HepG2 (cell line): ENCODE data around the gene LIPC. TPM values are rescaled to one million over a fixed set of nuclear protein-coding genes. Genes with fewer than 3 reads are reported as not detected.

ENCODE experiments used
- ATAC-seq: fragments of 200-7000 bp; cut with Tn5 transposase; 3 replicates; pipeline ENCODE4 v1.9.1; 2020; ENCODE audit warnings: mild to moderate bottlenecking, moderate library complexity
- BruUV-seq: library from RNA; stranded (reverse); fragments of 400-500 nt; replicated peaks from 2 replicates; lab custom pipeline; 2021; lab: Mats Ljungman, UMichigan
- CTCF ChIA-PET: fragments of 300-600 bp; formaldehyde crosslinking; extraction: SDS; loops from one replicate; lab custom pipeline; 2021; ENCODE audit warnings: low total read pairs, inconsistent platforms, low intra/inter-chr PET ratio; lab: Yijun Ruan, JAX
- POLR2A ChIA-PET: fragments of 350-600 bp; sonication (Branson Sonifier 250); formaldehyde crosslinking; loops from one replicate; lab custom pipeline; 2020; ENCODE audit warnings: antibody characterized with exemption, inconsistent platforms; lab: Yijun Ruan, JAX
- DNase-seq: peaks from one replicate; pipeline ENCODE4 v3.0.0-alpha.2; 2015; ENCODE audit warnings: low spot score
- FAIRE-seq: peaks from 3 replicates; lab custom pipeline; 2011; peaks lifted over from hg19 to GRCh38; lab: Jason Lieb, UNC
- H2AFZ ChIP-seq: one replicate; pipeline ENCODE4 v1.6.1; 2011; ENCODE audit warnings: low read length, inconsistent platforms
- H3K27ac ChIP-seq: fragments of 300-600 bp; 3 replicates; pipeline ENCODE4 v1.8.0; 2011; ENCODE audit warnings: mixed run types, mild to moderate bottlenecking, mixed read lengths, low read length, inconsistent platforms; ENCODE audit not compliant: insufficient read depth; ENCODE audit errors: extremely low read length
- H3K27me3 ChIP-seq, 2 experiments: fragments of 200-600 bp in 1 of 2; 2 replicates in 1 of 2; 3 replicates in 1 of 2; pipeline versions ENCODE4 v1.6.0 to v1.8.0; 2011; ENCODE audit warnings: low read length in 2 of 2, mild to moderate bottlenecking in 2 of 2, moderate library complexity in 2 of 2, inconsistent platforms in 1 of 2; ENCODE audit not compliant: insufficient read depth in 2 of 2, control insufficient read depth in 1 of 2
- H3K36me3 ChIP-seq, 2 experiments: fragments of 200-600 bp in 1 of 2; replicated peaks in 1 of 2; 2 replicates in 1 of 2; 3 replicates in 1 of 2; pipeline versions ENCODE4 v1.5.1 to v1.8.0; 2011; ENCODE audit warnings: low read length in 2 of 2, inconsistent platforms in 1 of 2; ENCODE audit not compliant: insufficient read depth in 2 of 2, control insufficient read depth in 1 of 2
- H3K4me1 ChIP-seq: 2 replicates; pipeline ENCODE4 v1.5.1; 2012; ENCODE audit warnings: low read length, inconsistent platforms; ENCODE audit not compliant: insufficient read depth
- H3K4me2 ChIP-seq: 2 replicates; pipeline ENCODE4 v1.6.0; 2011; ENCODE audit warnings: low read depth, low read length, inconsistent platforms
- H3K4me3 ChIP-seq, 3 experiments: fragments of 200-600 bp in 1 of 3; sonication (generic), shearing (Covaris generic) in 1 of 3; replicated peaks in 1 of 3; 2 replicates each; pipeline ENCODE4 v1.5.1; 2011 to 2016; ENCODE audit warnings: low read length in 3 of 3, inconsistent platforms in 2 of 3, low read depth in 2 of 3, mild to moderate bottlenecking in 2 of 3, control low read depth in 1 of 3, mixed read lengths in 1 of 3; ENCODE audit not compliant: insufficient read depth in 1 of 3
- H3K79me2 ChIP-seq: one replicate; pipeline ENCODE4 v1.6.1; 2011; ENCODE audit warnings: low read length, inconsistent platforms; ENCODE audit not compliant: insufficient read depth
- H3K9ac ChIP-seq: 2 replicates; pipeline ENCODE4 v1.6.0; 2011; ENCODE audit warnings: mild to moderate bottlenecking, low read depth, low read length, inconsistent platforms; ENCODE audit not compliant: insufficient read depth
- H3K9me3 ChIP-seq: 2 replicates; pipeline ENCODE4 v1.5.1; 2012; ENCODE audit warnings: mild to moderate bottlenecking, low read length
- H4K20me1 ChIP-seq: 2 replicates; pipeline ENCODE4 v1.6.0; 2011; ENCODE audit warnings: inconsistent platforms, mild to moderate bottlenecking, low read length, moderate library complexity; ENCODE audit not compliant: insufficient read depth
- CHD2 ChIP-seq: IDR thresholded peaks from 2 replicates; pipeline ENCODE4 v1.6.1; 2011; ENCODE audit warnings: low read depth, low read length, improper control_type of control experiment
- POLR2AphosphoS2 ChIP-seq: IDR thresholded peaks from 2 replicates; pipeline ENCODE4 v1.6.1; 2011; ENCODE audit warnings: low read depth, low read length, improper control_type of control experiment
- SALL2 ChIP-seq: sonication (generic); formaldehyde crosslinking; IDR thresholded peaks from 2 replicates; pipeline ENCODE4 v1.8.1; 2023; ENCODE audit warnings: mild to moderate bottlenecking, missing genetic modification reagents, inconsistent platforms
- SKIL ChIP-seq: sonication (generic); formaldehyde crosslinking; IDR thresholded peaks from 2 replicates; pipeline ENCODE4 v1.8.0; 2022; ENCODE audit warnings: missing genetic modification reagents, mild to moderate bottlenecking, moderate library complexity, borderline replicate concordance
- SNAPC4 ChIP-seq: sonication (generic); formaldehyde crosslinking; IDR thresholded peaks from 2 replicates; pipeline ENCODE4 v1.4.0; 2020; ENCODE audit warnings: mild to moderate bottlenecking, missing genetic modification reagents
- TEAD3 ChIP-seq: optimal IDR thresholded peaks from 2 replicates; pipeline ENCODE3; 2016; ENCODE audit warnings: borderline replicate concordance
- ZNF224 ChIP-seq: sonication (generic); formaldehyde crosslinking; IDR thresholded peaks from 2 replicates; pipeline ENCODE4 v1.5.0; 2020; ENCODE audit warnings: mild to moderate bottlenecking, missing genetic modification reagents
- ZNF263 ChIP-seq: sonication (generic); formaldehyde crosslinking; IDR thresholded peaks from 2 replicates; pipeline ENCODE4 v1.4.0; 2020; ENCODE audit warnings: missing genetic modification reagents
- ZNF552 ChIP-seq: sonication (generic); formaldehyde crosslinking; IDR thresholded peaks from 2 replicates; pipeline ENCODE4 v1.9.0; 2022; ENCODE audit warnings: missing genetic modification reagents, mild to moderate bottlenecking, borderline replicate concordance
- WGBS: methylation state at CpG from one replicate; pipeline ENCODE4 v1.1.6; 2017; ENCODE audit warnings: low lambda C conversion rate; 5-methylcytosine and 5-hydroxymethylcytosine counted together
- in situ Hi-C: cut with HindIII; loops from 2 replicates; pipeline ENCODE4 v1.10.0; 2017; ENCODE audit warnings: low pct_unique_long_range_greater_than_20kb; ENCODE audit not compliant: extremely low pct_ligation_motif_present
- intact Hi-C: fragments of 100-400 bp; cut with micrococcal nuclease; formaldehyde crosslinking; loops from one replicate; pipeline ENCODE4 v1.10.0; 2022; ENCODE audit not compliant: unreplicated experiment
- polyA plus RNA-seq, 8 experiments: library from polyadenylated mRNA; depleted of rRNA in 3 of 8; stranded (reverse) in 7 of 8; unstranded in 1 of 8; fragments of >200 nt; fragmentation: Illumina TruSeq in 4 of 8; extraction: Trizol in 4 of 8; gene quantifications; 2 replicates each; pipeline versions ENCODE4 v1.2.1 to v1.2.3, GENCODE V29; 2011 to 2016; ENCODE audit warnings: low read depth in 4 of 8, missing spikeins in 1 of 8, mixed read lengths in 1 of 8; ENCODE audit not compliant: insufficient read depth in 1 of 8
- total RNA-seq, 5 experiments: library from RNA; depleted of rRNA; stranded (reverse); fragments of >200 nt; fragmentation: Illumina TruSeq; extraction: Trizol; gene quantifications; 2 replicates each; pipeline ENCODE4 v1.2.3, GENCODE V29; 2016; ENCODE audit warnings: low read depth in 1 of 5
- TF ChIP-seq, protein P1 (sequence below): sonication (generic); formaldehyde crosslinking; IDR thresholded peaks from 2 replicates; pipeline ENCODE4 v1.5.1; 2020; ENCODE audit warnings: missing genetic modification reagents, mild to moderate bottlenecking, borderline replicate concordance
- TF ChIP-seq, protein P2 (sequence below), 2 experiments: sonication (generic) in 1 of 2; formaldehyde crosslinking in 1 of 2; IDR thresholded peaks; 2 replicates each; pipeline versions ENCODE4 v1.4.0 to v1.6.1; 2016 to 2020; ENCODE audit warnings: borderline replicate concordance in 1 of 2, low read depth in 1 of 2, mild to moderate bottlenecking in 1 of 2, missing genetic modification reagents in 1 of 2

Gene LIPC
- total and polyA plus RNA-seq, 2 of the 13 experiments (the other 11 are each of a cell fraction or from before 2014, with no cell fraction given): 26.0 to 38.0 TPM

GRCh38 chr15:58606577-58607080 lies 174.8 kb downstream of the LIPC start:
- WGBS: 90% methylated on average over 4 of the region's 4 CpGs
- Histone ChIP-seq H3K4me3 (no peak overlapping the region), H3K9ac (no peak overlapping the region), H3K9me3 (no peaks in the 10 kb centered on the region), H4K20me1 (no peaks in the 10 kb centered on the region), H3K4me1 (peaks cover 16% of the 10 kb centered on the region), H3K36me3 (peaks cover 4 to 39% of the 10 kb centered on the region in 2 experiments; a peak in 4 of 5 replicates), H3K27ac (no peak overlapping the region), H3K4me2 (no peak overlapping the region), H3K79me2 (no peaks in the 10 kb centered on the region), H2AFZ (no peak overlapping the region), H3K27me3 (no peaks in the 10 kb centered on the region)
- in situ Hi-C loops (no loop called here), intact Hi-C loops (no loop called here)
- no TSS peak for BruUV-seq
- ATAC-seq: no peak
- FAIRE-seq: no peak
- DNase-seq: no peak
- CTCF ChIA-PET: no interaction called here
- POLR2A ChIA-PET: no interaction called here
- TF ChIP-seq CHD2: no peak
- TF ChIP-seq, protein P1, sequence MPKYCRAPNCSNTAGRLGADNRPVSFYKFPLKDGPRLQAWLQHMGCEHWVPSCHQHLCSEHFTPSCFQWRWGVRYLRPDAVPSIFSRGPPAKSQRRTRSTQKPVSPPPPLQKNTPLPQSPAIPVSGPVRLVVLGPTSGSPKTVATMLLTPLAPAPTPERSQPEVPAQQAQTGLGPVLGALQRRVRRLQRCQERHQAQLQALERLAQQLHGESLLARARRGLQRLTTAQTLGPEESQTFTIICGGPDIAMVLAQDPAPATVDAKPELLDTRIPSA (CRISPR knock-in tag): no peak
- TF ChIP-seq SKIL: no peak
- TF ChIP-seq POLR2AphosphoS2: no peak
- TF ChIP-seq TEAD3 (CRISPR knock-in tag): no peak
- no peak for TF ChIP-seq ZNF224 (CRISPR knock-in tag)
- TF ChIP-seq ZNF552: no peak
- TF ChIP-seq, protein P2, sequence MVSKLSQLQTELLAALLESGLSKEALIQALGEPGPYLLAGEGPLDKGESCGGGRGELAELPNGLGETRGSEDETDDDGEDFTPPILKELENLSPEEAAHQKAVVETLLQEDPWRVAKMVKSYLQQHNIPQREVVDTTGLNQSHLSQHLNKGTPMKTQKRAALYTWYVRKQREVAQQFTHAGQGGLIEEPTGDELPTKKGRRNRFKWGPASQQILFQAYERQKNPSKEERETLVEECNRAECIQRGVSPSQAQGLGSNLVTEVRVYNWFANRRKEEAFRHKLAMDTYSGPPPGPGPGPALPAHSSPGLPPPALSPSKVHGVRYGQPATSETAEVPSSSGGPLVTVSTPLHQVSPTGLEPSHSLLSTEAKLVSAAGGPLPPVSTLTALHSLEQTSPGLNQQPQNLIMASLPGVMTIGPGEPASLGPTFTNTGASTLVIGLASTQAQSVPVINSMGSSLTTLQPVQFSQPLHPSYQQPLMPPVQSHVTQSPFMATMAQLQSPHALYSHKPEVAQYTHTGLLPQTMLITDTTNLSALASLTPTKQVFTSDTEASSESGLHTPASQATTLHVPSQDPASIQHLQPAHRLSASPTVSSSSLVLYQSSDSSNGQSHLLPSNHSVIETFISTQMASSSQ (IDR thresholded peaks at IDR 0.05; ENCODE audit: low read depth): no peak
- TF ChIP-seq, protein P2 (CRISPR knock-in tag; IDR thresholded peaks at IDR 0.05; ENCODE audit: borderline replicate concordance): no peak
- no peak for TF ChIP-seq SNAPC4 (CRISPR knock-in tag)
- TF ChIP-seq ZNF263 (CRISPR knock-in tag): no peak
- TF ChIP-seq SALL2: no peak
